VCaP (cell line): ENCODE results near the gene SRP72.

Experiments used
- H3K27ac ChIP-seq: fragments of 450-650 bp; 2 replicates; pipeline ENCODE4 v1.5.1; 2017
- CTCF ChIP-seq: fragments of 450-650 bp; conservative IDR thresholded peaks from 2 replicates; pipeline ENCODE4 v1.5.1; 2017; ENCODE audit warnings: mild to moderate bottlenecking, moderate library complexity

SRP72 gene

GRCh38 chr4:56532239-56532638, 64.8 kb downstream of the SRP72 start:
- no peak overlapping the region for H3K27ac ChIP-seq
- TF ChIP-seq CTCF, result no peak

- TF ChIP-seq CTCF, result no peak
- H3K27ac ChIP-seq, result no peak overlapping the region
Measured at GRCh38 chr4:56535915-56536314, 68.5 kb downstream of the SRP72 start.

GRCh38 chr4:56537147-56537546, 69.7 kb downstream of the SRP72 start:
- H3K27ac ChIP-seq, result no peak overlapping the region

GRCh38 chr4:56540826-56541225, 73.4 kb downstream of the SRP72 start:
- H3K27ac ChIP-seq, result no peak overlapping the region
- no peak for TF ChIP-seq CTCF

More at GRCh38 chr4:56537147-56537546, 69.7 kb downstream of the SRP72 start:
- TF ChIP-seq CTCF, result no peak

GRCh38 chr4:56544573-56545131, 77.2 kb downstream of the SRP72 start:
- H3K27ac ChIP-seq, result peak overlapping the region; percentile 48; the same call in 1 of the 2 replicates
- TF ChIP-seq CTCF, result peak; percentile 99

- no peak for TF ChIP-seq CTCF
- H3K27ac ChIP-seq, result no peak overlapping the region
Measured at GRCh38 chr4:56550642-56551041, 83.2 kb downstream of the SRP72 start.

- no peak overlapping the region for H3K27ac ChIP-seq
- no peak for TF ChIP-seq CTCF
Measured at GRCh38 chr4:56551516-56551915, 84.1 kb downstream of the SRP72 start.
